Spleen (tissue), 7 donors: Measurements from ENCODE around the gene ST7L.

Source experiments
- POLR2A ChIP-seq, 3 donors: fragments of 450-650 bp; IDR thresholded peaks; one replicate each; pipeline ENCODE4 v1.5.1; 2017; ENCODE audit warnings: antibody characterized with exemption in 3 of 3, mild to moderate bottlenecking in 1 of 3
- POLR2AphosphoS5 ChIP-seq, 3 donors: sonication (generic); formaldehyde crosslinking; IDR thresholded peaks; one replicate each; pipeline ENCODE4 v1.5.1; 2017; ENCODE audit warnings: antibody characterized with exemption in 3 of 3
- TF ChIP-seq, protein P1 (sequence below), 11 experiments: fragments of 200-600 bp in 7 of 11; fragments of 450-650 bp in 4 of 11; sonication (generic) in 4 of 11; IDR thresholded peaks in 8 of 11; conservative IDR thresholded peaks in 3 of 11; 1 replicate in 7 of 11; 2 replicates in 4 of 11; pipeline versions ENCODE4 v1.4.0 to v1.8.0; 2016 to 2021; ENCODE audit warnings: antibody characterized with exemption in 11 of 11, inconsistent platforms in 4 of 11, mild to moderate bottlenecking in 1 of 11
- donor health status: DM: no; HTN: no; CAD: no; lungs with moderate emphysema.
- donor health status: DM: no; HTN: no; CAD: no.
- donor health status: DM: no; HTN: no; CAD: no.

DNA sequence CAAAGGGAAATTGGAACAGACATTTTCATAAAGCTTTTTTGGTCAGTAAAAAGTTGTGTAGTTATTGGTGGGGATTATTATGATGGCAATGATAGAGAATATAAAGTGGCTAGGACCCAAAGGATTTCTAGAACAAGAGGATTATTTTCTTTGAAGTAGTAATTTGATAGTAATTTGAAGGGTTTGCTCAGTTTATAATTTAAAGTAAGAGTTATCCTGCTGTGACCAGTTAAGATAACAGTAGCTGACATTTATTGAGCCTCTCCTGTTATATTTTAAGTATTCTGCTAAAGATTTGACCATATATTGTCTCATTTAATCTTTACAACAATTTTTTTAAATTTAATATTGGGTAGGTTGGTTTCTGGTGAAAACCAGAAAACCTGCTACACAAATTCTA is 15.4 kb upstream of the ST7L start:
- TF ChIP-seq, protein P1, sequence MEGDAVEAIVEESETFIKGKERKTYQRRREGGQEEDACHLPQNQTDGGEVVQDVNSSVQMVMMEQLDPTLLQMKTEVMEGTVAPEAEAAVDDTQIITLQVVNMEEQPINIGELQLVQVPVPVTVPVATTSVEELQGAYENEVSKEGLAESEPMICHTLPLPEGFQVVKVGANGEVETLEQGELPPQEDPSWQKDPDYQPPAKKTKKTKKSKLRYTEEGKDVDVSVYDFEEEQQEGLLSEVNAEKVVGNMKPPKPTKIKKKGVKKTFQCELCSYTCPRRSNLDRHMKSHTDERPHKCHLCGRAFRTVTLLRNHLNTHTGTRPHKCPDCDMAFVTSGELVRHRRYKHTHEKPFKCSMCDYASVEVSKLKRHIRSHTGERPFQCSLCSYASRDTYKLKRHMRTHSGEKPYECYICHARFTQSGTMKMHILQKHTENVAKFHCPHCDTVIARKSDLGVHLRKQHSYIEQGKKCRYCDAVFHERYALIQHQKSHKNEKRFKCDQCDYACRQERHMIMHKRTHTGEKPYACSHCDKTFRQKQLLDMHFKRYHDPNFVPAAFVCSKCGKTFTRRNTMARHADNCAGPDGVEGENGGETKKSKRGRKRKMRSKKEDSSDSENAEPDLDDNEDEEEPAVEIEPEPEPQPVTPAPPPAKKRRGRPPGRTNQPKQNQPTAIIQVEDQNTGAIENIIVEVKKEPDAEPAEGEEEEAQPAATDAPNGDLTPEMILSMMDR (IDR thresholded peaks at IDR 0.05 in 8 of 11, conservative IDR thresholded peaks at IDR 0.05 in 3 of 11), result no peak
- no peak for TF ChIP-seq POLR2A (IDR thresholded peaks at IDR 0.05)
- no peak for TF ChIP-seq POLR2AphosphoS5 (IDR thresholded peaks at IDR 0.05)
